PC-9 (cell line): ENCODE results near the gene PIAS4.

Experiments used
- CTCF ChIP-seq: fragments of 200-600 bp; sonication (generic); conservative IDR thresholded peaks from 2 replicates; pipeline ENCODE4 v1.6.1; 2017; ENCODE audit warnings: mixed run types, antibody characterized with exemption, mild to moderate bottlenecking, moderate library complexity
- EZH2 ChIP-seq: fragments of 200-600 bp; sonication (generic); IDR thresholded peaks from 2 replicates; pipeline ENCODE4 v1.8.0; 2017; ENCODE audit warnings: antibody characterized with exemption, low read depth

- TF ChIP-seq CTCF, result no peak
- TF ChIP-seq EZH2, result no peak
Observed at GRCh38 chr19:3959766-3960131, 47.8 kb upstream of the PIAS4 start.
